HG02884 (cell line): ENCODE data around the gene CASP8AP2.
"Not testable (repeated sequence)": the region's sequence is repeated elsewhere in the genome, so short reads cannot be mapped to it uniquely, and the experiment has no call there.

Experiments used
- ATAC-seq: cut with Tn5 transposase; IDR thresholded peaks from one replicate; pipeline ENCODE4 v1.9.1; 2021; ENCODE audit warnings: mild to moderate bottlenecking, moderate library complexity; ENCODE audit not compliant: unreplicated experiment

The CASP8AP2 gene

DNA sequence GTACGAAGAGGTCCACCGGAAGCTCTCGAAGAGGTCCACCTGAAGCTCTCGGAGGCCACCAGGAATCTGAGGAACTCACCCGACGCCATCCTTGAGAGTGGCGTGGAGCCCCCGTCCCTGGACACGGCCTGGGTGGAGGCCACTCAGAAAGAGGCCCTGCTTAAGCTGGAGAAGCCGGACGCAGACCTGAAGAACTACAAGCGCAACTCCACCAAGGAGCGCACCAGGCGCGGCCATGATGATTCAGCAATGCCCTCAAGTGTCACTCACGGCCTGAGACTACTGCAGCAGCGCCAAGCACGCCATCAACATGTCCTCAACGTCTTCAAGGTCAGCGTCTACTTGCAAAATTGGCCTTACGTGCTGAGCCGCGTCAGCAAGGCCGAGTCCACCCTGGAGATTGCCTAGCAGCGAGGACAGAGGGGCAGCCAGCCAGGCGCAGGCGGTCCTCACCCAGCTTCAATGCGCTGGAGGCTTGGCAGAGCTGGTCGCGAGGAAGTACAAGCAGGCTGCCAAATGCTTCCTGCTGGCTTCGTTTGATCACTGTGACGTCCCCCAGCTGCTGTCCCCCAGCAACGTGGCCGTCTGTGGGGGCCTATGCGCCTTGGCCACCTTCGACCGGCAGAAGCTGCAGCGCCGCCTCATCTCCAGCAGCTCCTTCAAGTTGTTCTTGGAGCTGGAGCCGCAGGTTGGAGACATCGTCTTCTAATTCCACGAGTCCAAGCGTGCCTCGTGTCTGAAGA is 56.9 kb downstream of the CASP8AP2 start:
- ATAC-seq, result no peak

DNA sequence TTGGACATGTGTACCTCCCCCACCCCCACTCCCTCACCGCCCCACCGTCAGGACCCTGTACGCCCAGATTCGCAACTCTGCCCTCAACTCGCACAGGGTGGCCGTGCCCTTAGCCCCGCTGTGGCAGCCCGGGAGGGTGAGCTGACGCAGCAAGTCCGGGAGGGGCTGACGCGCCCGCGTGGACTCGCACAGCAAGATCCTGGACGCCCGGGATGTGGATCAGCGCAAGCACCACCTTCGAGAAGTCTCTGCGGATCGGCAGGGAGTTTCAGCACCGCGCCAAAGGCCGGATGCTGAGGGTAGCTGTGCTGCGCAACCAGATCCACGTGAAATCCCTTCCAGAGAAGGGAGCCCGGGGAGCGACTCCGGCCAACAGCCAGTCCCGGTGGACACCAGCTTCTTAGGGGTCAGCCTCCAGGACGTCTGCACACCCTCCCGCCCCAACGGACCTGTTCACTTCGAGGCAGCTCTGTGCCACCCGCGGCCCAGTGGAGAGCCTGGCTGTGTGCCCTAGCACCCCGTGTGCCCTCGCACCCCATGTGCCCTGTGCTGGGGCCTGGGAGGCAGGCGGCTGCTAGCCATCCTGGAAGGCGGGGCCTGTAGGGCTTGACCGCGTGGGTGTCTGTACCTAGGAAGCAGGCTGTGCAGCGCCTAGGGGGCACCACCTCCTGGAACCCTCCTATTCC is 57.9 kb downstream of the CASP8AP2 start:
- ATAC-seq, result no peak

DNA sequence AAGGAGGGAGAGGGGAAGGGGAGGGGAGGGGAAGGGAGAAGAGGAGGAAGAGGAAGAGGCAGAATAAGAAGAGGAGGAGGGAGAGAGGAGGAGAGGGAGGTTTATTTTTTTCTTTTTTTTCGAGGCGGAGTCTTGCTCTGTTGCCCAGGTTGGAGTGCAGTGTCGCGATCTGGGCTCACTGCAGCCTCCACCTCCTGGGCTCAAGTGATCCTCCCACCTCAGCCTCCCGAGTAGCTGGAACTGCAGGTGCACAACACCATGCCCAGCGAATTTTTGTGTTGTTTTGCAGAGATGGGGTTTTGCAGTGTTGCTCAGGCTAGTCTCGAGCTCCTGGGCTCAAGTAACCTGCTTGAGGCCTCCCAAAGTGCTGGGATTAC is 58.4 kb downstream of the CASP8AP2 start:
- ATAC-seq, result no peak

DNA sequence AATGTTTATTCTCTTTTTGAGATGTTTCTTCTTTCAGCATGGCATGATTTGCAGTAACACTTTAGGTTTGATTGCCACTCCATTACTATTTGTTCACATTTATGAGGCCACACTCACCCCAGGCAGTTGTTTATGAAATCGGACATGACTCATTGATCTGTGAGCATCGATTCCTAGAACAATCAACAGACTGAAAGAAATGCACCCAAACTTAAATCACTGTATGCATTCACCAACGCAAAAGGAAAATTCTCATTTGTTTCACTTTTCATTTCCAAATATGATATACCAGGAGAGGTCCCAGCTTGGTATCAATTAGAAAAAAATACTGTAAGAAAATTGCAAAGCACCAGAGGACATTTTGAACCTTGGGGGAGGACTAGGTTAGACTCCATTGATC is 59.2 kb downstream of the CASP8AP2 start:
- no peak for ATAC-seq

DNA sequence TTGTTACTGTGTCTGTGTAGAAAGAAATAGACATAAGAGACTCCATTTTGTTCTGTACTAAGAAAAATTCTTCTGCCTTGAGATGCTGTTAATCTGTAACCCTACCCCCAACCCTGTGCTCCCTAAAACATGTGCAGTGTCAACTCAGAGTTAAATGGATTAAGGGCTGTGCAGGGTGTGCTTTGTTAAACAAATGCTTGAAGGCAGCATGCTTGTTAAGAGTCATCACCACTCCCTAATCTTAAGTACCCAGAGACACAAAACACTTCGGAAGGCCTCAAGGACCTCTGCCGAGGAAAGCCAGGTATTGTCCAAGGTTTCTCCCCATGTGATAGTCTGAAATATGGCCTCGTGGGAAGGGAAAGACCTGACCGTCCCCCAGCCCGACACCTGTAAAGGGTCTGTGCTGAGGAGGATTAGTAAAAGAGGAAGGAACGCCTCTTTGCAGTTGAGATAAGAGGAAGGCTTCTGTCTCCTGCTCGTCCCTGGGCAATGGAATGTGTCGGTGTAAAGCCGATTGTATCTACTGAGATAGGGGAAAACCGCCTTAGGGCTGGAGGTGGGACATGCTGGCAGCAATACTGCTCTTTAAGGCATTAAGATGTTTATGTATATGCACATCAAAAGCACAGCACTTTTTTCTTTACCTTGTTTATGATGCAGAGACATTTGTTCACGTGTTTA is 61.3 kb downstream of the CASP8AP2 start:
- ATAC-seq, result not testable (repeated sequence)

DNA sequence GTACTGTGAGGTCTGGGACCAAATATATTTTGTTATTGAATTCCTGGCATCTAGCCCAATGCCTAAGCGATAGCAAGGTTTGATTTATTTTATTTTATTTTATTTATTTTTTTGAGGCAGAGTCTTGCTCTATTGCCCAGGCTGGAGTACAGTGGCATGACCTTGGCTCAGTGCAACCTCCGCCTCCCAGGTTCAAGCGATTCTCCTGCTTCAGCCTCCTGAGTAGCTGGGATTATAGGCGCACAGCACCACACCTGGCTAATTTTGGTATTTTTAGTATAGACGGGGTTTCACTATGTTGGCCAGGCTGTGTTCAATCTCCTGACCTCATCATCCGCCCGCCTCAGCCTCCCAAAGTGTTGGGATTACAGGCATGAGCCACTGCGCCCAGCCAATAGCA is 62.9 kb downstream of the CASP8AP2 start:
- ATAC-seq, result not testable (repeated sequence)

DNA sequence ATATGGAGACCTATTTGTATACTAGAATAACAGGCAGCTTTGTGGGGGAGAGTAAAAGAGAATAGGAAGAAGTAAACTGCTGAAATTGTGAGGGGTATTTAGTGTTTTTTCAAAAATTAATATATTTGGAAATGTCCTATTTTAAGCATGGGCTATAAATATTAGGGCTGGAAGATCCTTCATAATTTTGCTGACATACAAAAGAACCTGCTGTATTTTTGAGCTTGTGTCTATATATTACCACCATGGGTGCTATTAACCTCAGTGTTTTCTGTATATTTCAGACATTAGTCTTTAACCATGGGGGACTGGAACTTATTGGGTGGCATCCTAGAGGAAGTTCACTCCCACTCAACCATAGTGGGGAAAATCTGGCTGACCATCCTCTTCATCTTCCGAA is 64.5 kb downstream of the CASP8AP2 start, which contains the start of gene GJA10:
TSS of gene GJA10 (plus strand) at position 301 of the 400 bp plus-strand sequence. CDS start at position 301, 0 bp downstream.
- ATAC-seq, result no peak

DNA sequence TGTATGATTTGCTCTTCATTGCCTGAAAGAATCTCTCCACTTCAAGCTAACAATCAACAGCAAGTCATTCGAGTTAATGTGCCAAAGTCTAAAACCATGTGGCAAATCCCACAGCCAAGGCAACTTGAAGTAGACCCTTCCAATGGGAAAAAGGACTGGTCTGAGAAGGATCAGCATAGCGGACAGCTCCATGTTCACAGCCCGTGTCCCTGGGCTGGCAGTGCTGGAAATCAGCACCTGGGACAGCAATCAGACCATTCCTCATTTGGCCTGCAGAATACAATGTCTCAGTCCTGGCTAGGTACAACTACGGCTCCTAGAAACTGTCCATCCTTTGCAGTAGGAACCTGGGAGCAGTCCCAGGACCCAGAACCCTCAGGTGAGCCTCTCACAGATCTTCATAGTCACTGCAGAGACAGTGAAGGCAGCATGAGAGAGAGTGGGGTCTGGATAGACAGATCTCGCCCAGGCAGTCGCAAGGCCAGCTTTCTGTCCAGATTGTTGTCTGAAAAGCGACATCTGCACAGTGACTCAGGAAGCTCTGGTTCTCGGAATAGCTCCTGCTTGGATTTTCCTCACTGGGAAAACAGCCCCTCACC is 65.7 kb downstream of the CASP8AP2 start:
- no peak for ATAC-seq

DNA sequence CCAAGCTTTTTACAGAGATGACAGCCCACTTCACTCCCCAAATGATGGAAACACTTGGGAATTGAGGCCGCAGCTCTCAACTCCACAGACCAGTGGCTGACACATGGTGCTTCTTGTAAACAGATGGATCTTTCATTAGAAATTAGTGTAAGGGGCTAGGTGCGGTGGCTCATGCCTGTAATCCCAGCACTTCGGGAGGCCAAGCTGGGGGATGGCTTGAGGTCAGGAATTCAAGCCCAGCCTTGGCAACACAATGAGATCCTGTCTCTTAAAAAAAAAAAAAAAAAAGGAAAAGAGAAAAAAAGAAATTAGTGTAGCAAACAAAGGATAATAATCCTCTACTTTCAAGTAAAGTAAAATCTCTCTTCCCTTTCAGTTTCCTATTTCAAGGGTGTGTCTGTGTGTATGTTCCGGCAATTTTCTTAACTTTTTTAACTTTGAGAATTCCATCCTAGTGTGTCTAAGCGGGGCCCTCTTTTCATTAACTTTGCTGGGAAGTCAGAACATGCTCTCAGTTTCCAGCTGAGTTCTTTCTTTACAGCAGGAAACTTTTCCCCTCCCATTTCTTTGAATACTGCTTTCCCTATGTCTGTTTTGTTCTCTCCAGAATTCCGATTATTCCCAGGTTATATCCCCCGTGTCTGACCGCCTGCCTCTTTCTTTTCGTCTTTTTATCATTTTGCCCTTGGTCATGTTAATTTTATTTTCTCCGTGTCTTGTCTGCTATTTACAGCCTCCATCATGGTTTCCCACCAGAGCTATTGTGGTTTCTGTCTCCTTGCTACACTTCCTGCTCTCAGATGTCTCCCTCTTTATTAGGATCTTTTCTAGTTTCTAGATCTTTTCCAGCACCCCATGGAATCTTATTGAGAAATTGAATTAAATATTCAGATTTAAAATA is 80.6 kb downstream of the CASP8AP2 start:
- ATAC-seq, result not testable (repeated sequence)

DNA sequence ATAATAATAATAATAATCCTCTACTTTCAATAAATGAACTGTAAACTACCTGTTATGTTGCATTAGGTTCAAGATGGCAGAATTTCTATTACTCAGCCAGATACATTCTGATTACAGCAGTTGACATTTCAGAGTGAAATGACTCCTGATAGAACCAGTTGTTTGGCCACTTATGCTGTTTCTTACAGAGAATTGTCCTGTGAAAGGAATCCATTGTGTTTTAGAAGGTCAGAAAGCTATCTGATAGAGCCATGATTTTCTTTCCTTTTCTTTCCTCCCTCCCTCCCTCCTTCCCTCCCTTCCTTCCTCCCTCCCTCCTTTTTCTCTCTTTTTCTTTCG is 81.2 kb downstream of the CASP8AP2 start:
- no peak for ATAC-seq

DNA sequence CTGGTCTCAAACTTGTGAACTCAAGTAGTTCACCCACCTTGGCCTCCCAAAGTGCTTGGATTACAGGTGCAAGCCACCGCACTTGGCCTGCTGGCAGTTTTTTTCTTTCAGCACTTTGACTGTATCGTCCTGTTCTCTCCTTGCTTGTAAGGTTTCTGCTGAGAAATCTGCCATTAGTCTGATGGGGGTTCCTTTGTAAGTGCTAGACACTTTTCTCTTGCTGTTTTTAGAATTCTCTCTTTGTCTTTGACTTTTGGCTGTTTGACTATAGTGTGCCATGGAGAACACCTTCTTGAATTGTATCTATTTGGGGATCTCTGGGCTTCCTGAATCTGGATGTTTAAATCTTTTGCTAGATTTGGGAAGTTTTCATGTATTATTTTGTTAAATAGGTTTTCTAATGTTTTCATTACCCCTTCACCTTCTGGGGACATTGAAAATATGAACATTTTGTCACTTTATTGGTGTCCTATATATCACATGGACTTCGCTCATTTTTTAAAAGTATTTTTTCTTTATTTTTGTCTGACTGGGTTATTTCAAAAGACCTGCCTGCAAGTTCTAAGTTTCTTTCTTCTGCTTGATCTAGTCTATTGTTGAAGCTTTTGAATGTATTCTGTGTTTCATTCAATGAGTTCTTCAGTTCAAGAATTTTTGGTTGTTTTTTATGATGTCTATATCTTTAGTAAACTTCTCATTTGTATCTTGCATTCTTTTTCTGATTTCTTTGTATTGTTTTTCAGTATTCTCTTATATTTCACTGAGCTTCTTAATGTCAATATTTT is 86.6 kb downstream of the CASP8AP2 start:
- ATAC-seq, result no peak

DNA sequence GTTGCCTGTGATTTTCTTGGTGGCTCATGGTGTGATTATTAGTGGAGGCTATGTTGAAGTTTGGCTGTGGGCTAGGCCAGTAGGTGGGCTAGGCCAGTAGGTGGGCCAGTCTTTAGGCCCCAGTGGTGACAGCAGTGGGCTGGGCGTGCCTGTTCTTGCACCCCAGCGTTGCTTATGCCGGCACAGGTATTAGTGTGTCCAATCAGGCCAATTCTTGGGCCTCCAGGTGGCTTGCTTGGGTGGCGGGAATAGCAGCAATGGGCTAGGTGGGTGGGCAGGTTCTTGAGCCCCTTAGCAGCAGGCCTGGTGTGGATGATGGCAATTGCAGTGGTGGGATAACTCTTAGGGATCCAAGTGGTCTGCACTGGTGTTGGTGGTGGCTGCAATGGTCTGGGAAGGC is 87.5 kb downstream of the CASP8AP2 start:
- no peak for ATAC-seq

DNA sequence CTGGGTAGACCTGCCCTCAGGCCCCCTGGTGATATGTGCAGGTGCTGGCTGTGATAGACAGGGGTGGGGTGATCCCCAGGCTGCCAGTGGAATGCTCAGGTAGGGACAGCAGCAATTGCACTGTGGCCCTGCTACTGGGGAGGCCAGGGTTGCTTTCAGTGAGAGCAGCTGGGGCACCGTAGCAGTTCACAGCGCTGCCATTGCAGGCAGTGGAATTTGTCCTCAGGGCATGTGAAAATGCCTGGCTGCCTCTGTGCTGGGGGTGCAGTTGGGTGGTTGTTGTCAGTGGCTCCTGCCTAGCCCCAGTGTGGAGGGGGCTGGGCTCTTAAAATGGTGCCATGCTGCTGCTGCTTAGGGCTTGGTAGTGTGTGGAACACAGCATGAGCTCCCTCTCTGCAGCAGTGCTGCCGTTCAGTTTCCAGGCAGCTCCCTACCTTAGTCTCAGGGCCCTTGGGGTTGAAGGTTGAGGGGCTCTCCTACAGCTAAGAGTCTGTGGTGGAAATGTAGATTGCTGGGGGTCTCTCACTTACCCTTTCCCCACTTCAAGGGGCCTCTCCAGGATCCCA is 88.2 kb downstream of the CASP8AP2 start:
- no peak for ATAC-seq
